LNCaP clone FGC (cell line): Measurements from ENCODE around the gene SLC9B1.
"Not testable (repeated sequence)": the region's sequence is repeated elsewhere in the genome, so short reads cannot be mapped to it uniquely, and the experiment has no call there.

Experiments
- DNase-seq: peaks from one replicate; pipeline ENCODE4 v3.0.0-alpha.2; 2011; ENCODE audit warnings: low read depth
- H3K4me3 ChIP-seq: 2 replicates; pipeline ENCODE4 v1.5.1; 2011; ENCODE audit warnings: mild to moderate bottlenecking, low read depth, low read length, control low read depth
- CTCF ChIP-seq: IDR thresholded peaks from 2 replicates; pipeline ENCODE4 v1.5.1; 2012; ENCODE audit warnings: mild to moderate bottlenecking; ENCODE audit not compliant: control insufficient read depth, insufficient read depth; ENCODE audit errors: extremely low read depth

SLC9B1 gene

DNA sequence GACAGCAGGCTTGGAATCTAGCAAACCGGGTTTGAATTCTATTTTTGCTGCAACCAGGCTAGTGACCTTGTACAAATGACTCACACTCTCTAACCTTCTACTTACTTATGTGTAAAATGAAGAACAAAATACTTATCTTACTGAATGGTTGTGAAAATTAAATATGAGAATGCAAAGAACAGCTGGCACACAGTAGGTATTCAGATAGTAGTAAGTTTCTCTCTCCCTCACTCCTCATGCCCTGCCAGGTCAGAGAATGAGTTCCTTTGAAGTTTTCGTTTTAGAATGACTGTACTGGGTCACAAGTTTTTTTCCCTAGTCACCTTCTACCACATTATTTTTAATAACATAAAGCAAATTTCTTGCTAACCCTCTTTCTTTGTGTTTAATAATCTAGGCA is 117.7 kb downstream of the SLC9B1 start:
- TF ChIP-seq CTCF, result no peak
- no peak for DNase-seq
- H3K4me3 ChIP-seq, result no peak overlapping the region

GRCh38 chr4:102897610-102898009 is 121.9 kb downstream of the SLC9B1 start:
- H3K4me3 ChIP-seq, DNase-seq: not testable (repeated sequence)

DNA sequence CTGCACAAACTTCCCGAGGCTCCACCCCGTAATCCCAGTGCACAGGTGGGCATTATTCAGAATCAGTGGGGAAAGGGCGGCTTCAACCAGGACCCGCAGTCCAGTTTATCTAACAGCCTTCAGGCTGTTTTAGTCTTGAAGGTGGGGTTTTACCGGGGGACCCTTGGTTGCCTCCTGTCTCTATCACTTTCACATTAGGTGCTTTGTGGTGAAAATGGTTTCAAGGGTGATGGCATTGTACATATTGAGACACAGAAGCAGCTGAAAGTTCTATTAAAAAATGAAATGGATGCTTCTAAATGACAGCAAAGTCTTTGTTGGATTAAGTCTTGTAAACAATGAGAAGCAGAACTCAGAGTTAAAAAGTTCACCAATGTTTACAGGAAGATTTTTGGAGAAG is 123.0 kb downstream of the SLC9B1 start:
- H3K4me3 ChIP-seq, DNase-seq: not testable (repeated sequence)

DNA sequence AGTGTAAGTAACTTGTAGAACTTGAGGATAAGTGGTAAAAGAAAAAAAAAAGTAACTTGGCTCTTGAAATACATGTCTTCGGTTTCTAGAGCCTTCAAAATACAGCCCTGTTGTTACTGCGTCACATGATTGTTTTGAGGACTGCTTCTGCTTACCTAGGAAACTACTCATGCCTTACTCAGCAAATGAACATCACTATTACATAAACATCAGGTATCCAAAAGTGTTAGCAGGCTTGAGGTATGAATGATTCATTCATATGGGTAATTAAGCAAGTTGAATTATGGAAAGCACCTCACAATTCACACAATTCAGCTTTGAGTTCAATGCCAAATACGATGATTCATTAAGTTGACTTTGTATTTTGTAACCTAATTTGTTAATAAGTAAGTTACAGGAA is 129.6 kb downstream of the SLC9B1 start:
- not testable (repeated sequence) for H3K4me3 ChIP-seq, DNase-seq

DNA sequence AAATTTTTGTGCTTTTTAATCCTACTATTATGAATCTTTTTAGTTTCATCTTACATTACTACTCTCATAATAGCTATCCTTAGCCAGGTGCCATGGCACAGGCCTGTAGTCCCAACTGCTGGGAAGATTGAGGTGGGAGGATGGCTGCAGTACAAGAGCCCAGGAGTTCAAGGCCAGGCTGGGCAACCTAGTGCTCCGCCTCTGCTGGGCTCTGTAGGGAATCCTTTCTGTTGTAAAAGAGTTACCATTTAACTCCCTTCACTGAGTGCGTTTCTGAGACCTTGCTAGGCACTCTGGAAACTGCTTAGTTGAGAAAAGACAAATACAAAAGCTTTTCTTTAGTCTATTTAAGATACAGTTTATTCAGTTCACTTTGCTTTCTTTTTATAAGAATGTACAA is 130.9 kb downstream of the SLC9B1 start:
- DNase-seq, H3K4me3 ChIP-seq: not testable (repeated sequence)

GRCh38 chr4:102883278-102883677 is 136.2 kb downstream of the SLC9B1 start:
- no peak for DNase-seq
- no peak overlapping the region for H3K4me3 ChIP-seq
- TF ChIP-seq CTCF, result no peak

DNA sequence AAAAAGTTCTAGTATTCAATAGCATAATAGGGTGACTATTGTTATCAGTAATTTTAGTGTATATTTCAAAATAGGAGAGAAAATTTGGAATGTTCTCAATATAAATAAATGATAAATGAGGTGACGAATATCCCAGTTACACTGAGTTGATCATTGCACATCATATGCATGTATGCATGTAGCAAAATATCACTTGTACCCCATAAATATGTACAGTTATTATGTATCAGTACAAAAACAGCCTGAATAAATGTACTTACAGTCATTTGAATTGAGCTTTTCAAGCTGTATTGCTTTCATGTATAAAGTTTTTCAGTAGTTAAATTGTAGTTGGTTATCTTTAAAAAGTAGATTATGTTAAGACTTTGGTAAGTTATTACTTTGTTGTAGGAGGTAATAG is 138.2 kb downstream of the SLC9B1 start:
- no peak for TF ChIP-seq CTCF
- H3K4me3 ChIP-seq, result no peak overlapping the region
- no peak for DNase-seq

DNA sequence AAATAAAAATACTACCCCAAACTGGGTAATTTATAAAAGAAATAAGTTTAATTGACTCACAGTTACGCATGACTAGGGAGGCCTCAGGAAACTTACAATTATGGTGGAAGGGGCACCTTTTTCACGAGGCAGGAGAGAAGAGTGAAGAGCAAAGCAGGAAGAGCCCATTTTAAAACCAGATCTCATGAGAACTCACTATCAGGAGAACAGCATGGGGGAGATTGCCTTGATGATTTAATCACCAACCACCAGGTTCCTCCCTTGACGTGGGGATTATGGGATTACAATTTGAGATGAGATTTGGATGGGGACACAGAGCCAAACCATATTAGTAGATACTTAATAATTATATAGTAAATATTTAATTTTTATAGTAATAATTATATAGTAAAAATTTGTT is 140.6 kb downstream of the SLC9B1 start:
- no peak overlapping the region for H3K4me3 ChIP-seq
- TF ChIP-seq CTCF, result no peak
- no peak for DNase-seq

DNA sequence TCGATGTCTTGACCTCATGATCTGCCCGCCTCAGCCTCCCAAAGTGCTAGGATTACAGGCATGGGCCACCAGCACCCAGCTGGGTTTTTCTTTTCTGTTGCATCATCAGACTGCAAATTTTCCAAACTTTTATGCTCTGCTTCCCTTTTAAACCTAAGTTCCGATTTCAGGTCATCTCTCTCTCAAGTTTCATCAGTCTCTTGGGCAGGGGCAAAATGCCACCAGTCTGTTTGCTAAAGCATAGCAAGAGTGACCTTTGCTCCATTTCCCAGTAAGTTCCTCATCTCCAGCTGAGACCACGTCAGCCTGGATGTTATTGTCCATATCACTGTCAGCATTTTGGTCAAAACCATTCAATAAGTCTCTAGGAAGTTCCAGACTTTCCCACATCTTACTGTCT is 141.2 kb downstream of the SLC9B1 start:
- DNase-seq, result peak; percentile 40

GRCh38 chr4:102877477-102878106 is 141.9 kb downstream of the SLC9B1 start:
- H3K4me3 ChIP-seq, DNase-seq: not testable (repeated sequence)

More for the DNA sequence above, 141.2 kb downstream of the SLC9B1 start:
- H3K4me3 ChIP-seq, result not testable (repeated sequence)

GRCh38 chr4:102871772-102872171 is 147.7 kb downstream of the SLC9B1 start:
- no peak for DNase-seq
- no peak for TF ChIP-seq CTCF
- H3K4me3 ChIP-seq, result no peak overlapping the region
